Neuronal stem cell (in vitro differentiated cells): ENCODE results near the gene SIM2.

Experiments
- DNase-seq: peaks from one replicate; pipeline ENCODE4 v3.0.0-alpha.2; 2013; ENCODE audit warnings: low spot score
- H2AFZ ChIP-seq: one replicate; pipeline ENCODE4 v1.6.1; 2013; ENCODE audit warnings: mild to moderate bottlenecking, low read length, inconsistent platforms
- H2AK5ac ChIP-seq: 2 replicates; pipeline ENCODE4 v1.6.1; 2013; ENCODE audit warnings: low read depth, mild to moderate bottlenecking, inconsistent platforms, low read length, moderate library complexity, mixed read lengths
- H2BK120ac ChIP-seq: 2 replicates; pipeline ENCODE4 v1.6.1; 2013; ENCODE audit warnings: low read depth, mild to moderate bottlenecking, inconsistent platforms, low read length, moderate library complexity, mixed read lengths
- H2BK12ac ChIP-seq: one replicate; pipeline ENCODE4 v1.6.1; 2013; ENCODE audit warnings: low read length, inconsistent platforms
- H2BK15ac ChIP-seq: 2 replicates; pipeline ENCODE4 v1.6.1; 2013; ENCODE audit warnings: mild to moderate bottlenecking, low read length, inconsistent platforms, mixed read lengths
- H2BK5ac ChIP-seq: one replicate; pipeline ENCODE4 v1.6.1; 2013; ENCODE audit warnings: inconsistent platforms, mild to moderate bottlenecking, low read length, moderate library complexity
- H3K14ac ChIP-seq: one replicate; pipeline ENCODE4 v1.6.1; 2013; ENCODE audit warnings: low read length, inconsistent platforms
- H3K18ac ChIP-seq: 2 replicates; pipeline ENCODE4 v1.6.1; 2013; ENCODE audit warnings: low read length, inconsistent platforms
- H3K23ac ChIP-seq: 2 replicates; pipeline ENCODE4 v1.6.1; 2013; ENCODE audit warnings: low read depth, mild to moderate bottlenecking, mixed read lengths, low read length, inconsistent platforms; ENCODE audit not compliant: poor library complexity
- H3K27ac ChIP-seq: replicated peaks from 3 replicates; pipeline ENCODE4 v1.5.1; 2013; ENCODE audit warnings: low read length, inconsistent platforms
- H3K27me3 ChIP-seq, 3 experiments: 2 replicates each; pipeline ENCODE4 v1.6.1; 2013; ENCODE audit warnings: low read length in 3 of 3, mild to moderate bottlenecking in 2 of 3, inconsistent platforms in 1 of 3, low read depth in 1 of 3, mixed read lengths in 1 of 3, moderate library complexity in 1 of 3; ENCODE audit not compliant: control insufficient read depth in 3 of 3, insufficient read depth in 3 of 3
- H3K36me3 ChIP-seq, 2 donors: replicated peaks in 1 of 2; 2 replicates each; pipeline ENCODE4 v1.6.1; 2013; ENCODE audit warnings: low read length in 2 of 2; ENCODE audit not compliant: control insufficient read depth in 2 of 2, insufficient read depth in 2 of 2
- H3K4ac ChIP-seq: 2 replicates; pipeline ENCODE4 v1.6.1; 2013; ENCODE audit warnings: inconsistent platforms, mild to moderate bottlenecking, low read length, moderate library complexity
- H3K4me1 ChIP-seq, 2 donors: 1 replicate in 1 of 2; 2 replicates in 1 of 2; pipeline ENCODE4 v1.6.1; 2013; ENCODE audit warnings: low read length in 2 of 2, low read depth in 1 of 2; ENCODE audit not compliant: control insufficient read depth in 2 of 2, insufficient read depth in 1 of 2
- H3K4me2 ChIP-seq: one replicate; pipeline ENCODE4 v1.6.1; 2013; ENCODE audit warnings: mild to moderate bottlenecking, low read length, inconsistent platforms; ENCODE audit not compliant: insufficient read depth, poor library complexity, severe bottlenecking
- H3K4me3 ChIP-seq, 2 donors: 2 replicates each; pipeline ENCODE4 v1.5.1; 2013; ENCODE audit warnings: low read length in 2 of 2, mild to moderate bottlenecking in 2 of 2, inconsistent platforms in 1 of 2, moderate library complexity in 1 of 2
- H3K79me1 ChIP-seq: one replicate; pipeline ENCODE4 v1.6.1; 2013; ENCODE audit warnings: low read depth, mild to moderate bottlenecking, inconsistent platforms, low read length, moderate library complexity
- H3K9ac ChIP-seq: one replicate; pipeline ENCODE4 v1.6.1; 2013; ENCODE audit warnings: mild to moderate bottlenecking, low read depth, low read length, inconsistent platforms; ENCODE audit not compliant: poor library complexity
- H3K9me3 ChIP-seq, 2 donors: replicated peaks in 1 of 2; 2 replicates each; pipeline versions ENCODE3 to v1.6.1; 2013; ENCODE audit warnings: low read length in 2 of 2, mild to moderate bottlenecking in 2 of 2, inconsistent platforms in 1 of 2, low read depth in 1 of 2, mixed read lengths in 1 of 2, moderate library complexity in 1 of 2; ENCODE audit not compliant: control insufficient read depth in 2 of 2, insufficient read depth in 1 of 2
- H4K8ac ChIP-seq: one replicate; pipeline ENCODE4 v1.6.1; 2013; ENCODE audit warnings: low read depth, mild to moderate bottlenecking, inconsistent platforms, low read length, moderate library complexity
- H4K91ac ChIP-seq: one replicate; pipeline ENCODE4 v1.6.1; 2013; ENCODE audit warnings: low read length, low read depth, mild to moderate bottlenecking, inconsistent platforms; ENCODE audit not compliant: poor library complexity
- WGBS, 2 donors: extraction: QIAGEN DNeasy Blood & Tissue Kit; methylation state at CpG; one replicate each; pipeline ENCODE4 v1.1.7; 2013; ENCODE audit warnings: missing lambda C conversion rate in 2 of 2, mixed read lengths in 1 of 2; ENCODE audit not compliant: insufficient read length in 2 of 2, insufficient replicate concordance in 1 of 2; ENCODE audit errors: extremely low coverage in 2 of 2; 5-methylcytosine and 5-hydroxymethylcytosine counted together

The SIM2 gene

DNA sequence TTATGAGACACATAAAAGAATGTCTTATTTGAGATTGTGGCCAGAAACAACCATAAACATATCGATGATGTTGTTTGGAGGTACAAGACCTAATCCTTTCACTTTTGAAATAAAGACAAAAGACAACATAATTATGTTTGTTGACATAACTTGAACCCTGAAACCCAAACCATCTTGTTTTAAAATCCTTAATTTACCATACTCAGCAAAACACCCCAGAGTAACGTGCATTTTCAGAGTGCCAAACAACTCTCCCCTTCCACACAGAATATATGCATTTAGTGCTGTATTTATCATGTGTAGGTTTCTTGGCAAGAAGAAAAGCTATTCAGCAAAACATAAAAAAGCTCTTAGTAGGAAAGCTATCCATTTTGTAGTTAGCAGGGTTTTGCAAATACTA, 17.5 kb downstream of the SIM2 start:
- no peak overlapping the region for H2BK15ac ChIP-seq

DNA sequence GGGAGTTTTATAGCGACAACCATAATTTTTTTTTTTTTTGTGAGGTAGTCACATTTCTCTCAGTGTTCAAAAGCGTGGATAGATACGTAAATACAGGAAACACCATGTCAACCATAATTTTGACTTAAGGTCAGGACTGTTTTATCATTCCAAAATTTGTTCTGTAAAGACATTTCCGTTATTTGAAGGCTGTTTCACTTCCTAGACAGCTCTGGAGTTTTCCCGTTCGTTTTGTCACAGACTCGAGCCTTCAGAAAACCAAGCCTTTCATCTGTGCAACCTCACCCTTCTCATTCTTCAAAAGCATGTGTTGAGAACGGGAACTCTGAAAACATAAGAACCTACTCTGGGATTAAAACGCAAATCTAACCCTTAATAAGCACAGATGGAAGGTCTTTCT, 17.9 kb downstream of the SIM2 start:
- Histone ChIP-seq H3K4me3 (no peak overlapping the region), H2AK5ac (no peak overlapping the region), H3K4me1 (peaks cover 0 to 9% of the 10 kb centered on the region in 2 donors), H3K4ac (no peak overlapping the region), H2BK12ac (no peak overlapping the region), H3K23ac (no peak overlapping the region), H3K14ac (no peak overlapping the region), H3K9me3 (no peaks in the 10 kb centered on the region), H2BK120ac (no peak overlapping the region), H4K91ac (no peak overlapping the region), H3K9ac (no peak overlapping the region), H2BK15ac (no peak overlapping the region), H3K36me3 (no peaks in the 10 kb centered on the region), H2AFZ (no peak overlapping the region), H3K79me1 (no peaks in the 10 kb centered on the region), H3K27me3 (peaks cover 0 to 76% (median 8%) of the 10 kb centered on the region in 3 experiments), H3K27ac (no peak overlapping the region), H3K18ac (no peak overlapping the region), H2BK5ac (no peak overlapping the region), H3K4me2 (no peak overlapping the region), H4K8ac (no peak overlapping the region)
- WGBS, 2 donors = no CpG with 5 or more reads among the region's 9 CpGs
- no peak for DNase-seq

More for the DNA sequence above, 17.5 kb downstream of the SIM2 start:
- Histone ChIP-seq H3K4me3 (no peak overlapping the region), H3K4me2 (no peak overlapping the region), H3K36me3 (no peaks in the 10 kb centered on the region), H2BK120ac (no peak overlapping the region), H3K9ac (no peak overlapping the region), H2BK5ac (no peak overlapping the region), H3K23ac (no peak overlapping the region), H3K14ac (no peak overlapping the region), H3K9me3 (no peaks in the 10 kb centered on the region), H3K4ac (no peak overlapping the region), H2AK5ac (no peak overlapping the region), H4K91ac (no peak overlapping the region), H3K79me1 (no peaks in the 10 kb centered on the region), H3K27ac (no peak overlapping the region), H4K8ac (no peak overlapping the region), H3K27me3 (peaks cover 0 to 78% (median 9%) of the 10 kb centered on the region in 3 experiments), H2BK12ac (no peak overlapping the region), H2AFZ (no peak overlapping the region), H3K18ac (no peak overlapping the region), H3K4me1 (peaks cover 0 to 9% of the 10 kb centered on the region in 2 donors)
- no CpG with 5 or more reads among the region's 2 CpGs for WGBS, 2 donors
- DNase-seq = no peak

DNA sequence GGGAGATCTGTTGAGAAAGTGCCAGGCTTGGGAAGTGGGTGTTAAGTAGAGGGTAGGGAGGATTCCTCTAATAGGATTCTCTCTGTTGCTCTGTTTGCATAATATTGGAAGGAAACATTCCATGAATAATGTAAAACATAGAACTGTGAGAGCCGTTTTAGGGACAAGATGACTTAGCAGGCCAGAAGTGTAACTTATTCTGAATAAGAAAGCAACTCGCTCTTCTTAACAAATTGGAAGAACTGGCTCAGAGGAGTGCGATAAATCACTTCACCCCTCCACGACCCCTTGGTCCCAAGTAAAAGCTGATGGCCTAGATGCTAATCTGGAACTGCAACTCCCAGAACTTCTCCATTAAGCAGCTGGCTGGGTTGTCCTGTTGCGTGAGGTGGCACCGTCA, 19.1 kb downstream of the SIM2 start:
- no peak overlapping the region for H2AFZ ChIP-seq
- no peak overlapping the region for H2BK120ac ChIP-seq
- no peak overlapping the region for H3K27ac ChIP-seq
- H3K79me1 ChIP-seq = no peaks in the 10 kb centered on the region
- peaks cover 0 to 9% of the 10 kb centered on the region in 2 donors for H3K4me1 ChIP-seq
- H3K9ac ChIP-seq = no peak overlapping the region
- no peak overlapping the region for H3K14ac ChIP-seq
- H2BK15ac ChIP-seq = no peak overlapping the region
- H3K4me2 ChIP-seq = no peak overlapping the region
- no peak overlapping the region for H4K91ac ChIP-seq
- peaks cover 0 to 68% (median 0%) of the 10 kb centered on the region in 3 experiments for H3K27me3 ChIP-seq
- H3K18ac ChIP-seq = no peak overlapping the region
- no peak overlapping the region for H4K8ac ChIP-seq
- WGBS, 2 donors = no CpG with 5 or more reads among the region's 6 CpGs
- no peak for DNase-seq
- H3K36me3 ChIP-seq = no peaks in the 10 kb centered on the region
- H3K4me3 ChIP-seq = no peak overlapping the region
- H3K4ac ChIP-seq = no peak overlapping the region
- no peak overlapping the region for H2AK5ac ChIP-seq
- H2BK5ac ChIP-seq = no peak overlapping the region
- no peaks in the 10 kb centered on the region for H3K9me3 ChIP-seq
- no peak overlapping the region for H2BK12ac ChIP-seq
- no peak overlapping the region for H3K23ac ChIP-seq

- no peak overlapping the region for H3K23ac ChIP-seq
- no peaks in the 10 kb centered on the region for H3K79me1 ChIP-seq
- H3K14ac ChIP-seq = no peak overlapping the region
- H2BK5ac ChIP-seq = no peak overlapping the region
- H3K9me3 ChIP-seq = no peaks in the 10 kb centered on the region
- no peak overlapping the region for H3K4me3 ChIP-seq
- WGBS, 2 donors = no CpG with 5 or more reads among the region's 18 CpGs
- no peak overlapping the region for H3K9ac ChIP-seq
- H4K91ac ChIP-seq = peak overlapping the region; percentile 45
- peak overlapping the region; percentile 77 for H3K18ac ChIP-seq
- no peak overlapping the region for H2BK12ac ChIP-seq
- H2BK15ac ChIP-seq = peak overlapping the region; percentile 10
- no peak overlapping the region for H3K4ac ChIP-seq
- no peak overlapping the region for H2AFZ ChIP-seq
- peaks cover 0 to 64% (median 0%) of the 10 kb centered on the region in 3 experiments for H3K27me3 ChIP-seq
- no peak overlapping the region for H3K4me2 ChIP-seq
- no peak overlapping the region for H3K27ac ChIP-seq
- no peaks in the 10 kb centered on the region for H3K36me3 ChIP-seq
- H4K8ac ChIP-seq = no peak overlapping the region
- H2BK120ac ChIP-seq = no peak overlapping the region
- H3K4me1 ChIP-seq = peaks cover 2 to 9% of the 10 kb centered on the region in 2 donors
- no peak overlapping the region for H2AK5ac ChIP-seq
- no peak for DNase-seq
Measured at GRCh38 chr21:36718951-36719501, 20.1 kb downstream of the SIM2 start.
